ENCODE data around the gene ITGA7. TPM values are rescaled to one million over a fixed set of nuclear protein-coding genes. Genes with fewer than 3 reads are reported as not detected.

Gene ITGA7
- total and polyA plus RNA-seq, 2 of the 8 experiments (the other 6 are each of a cell fraction or from before 2014, with no cell fraction given) = 57.6 to 86.1 TPM

DNA sequence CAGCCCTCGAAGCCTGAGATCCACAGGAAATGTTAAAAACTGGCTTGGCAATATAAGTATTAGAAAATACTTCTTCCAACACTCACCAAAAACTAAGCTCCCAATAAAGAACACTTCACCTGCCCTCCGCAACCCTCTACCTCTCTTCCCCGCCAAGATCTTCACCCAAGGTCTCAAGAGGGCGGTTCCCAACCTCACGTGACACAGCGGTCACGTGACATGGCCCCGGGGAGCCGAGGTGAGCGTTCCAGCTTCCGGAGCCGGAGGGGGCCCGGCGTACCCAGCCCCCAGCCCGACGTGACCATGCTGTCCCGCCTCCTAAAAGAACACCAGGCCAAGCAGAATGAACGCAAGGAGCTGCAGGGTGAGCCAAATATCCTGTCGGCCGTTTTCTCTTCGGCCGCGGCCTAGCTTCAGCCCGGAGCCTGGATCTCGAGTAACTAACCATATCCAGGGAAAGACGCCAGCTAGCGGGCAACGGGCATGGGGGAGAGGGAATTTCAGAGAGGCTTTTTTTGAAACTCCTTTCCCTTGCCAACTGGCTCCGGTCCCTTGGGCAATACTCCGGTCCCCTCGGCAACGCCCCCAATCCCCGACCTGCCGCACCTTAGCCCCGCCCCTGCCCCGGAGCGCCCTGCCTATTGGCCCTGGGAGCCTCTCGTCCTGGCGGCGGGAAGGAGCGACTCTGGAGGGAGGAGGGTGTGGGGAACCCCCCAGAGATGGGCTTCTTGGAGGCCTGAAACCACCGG lies 8.3 kb upstream of the ITGA7 start, which contains the start of gene BLOC1S1:
TSS of gene BLOC1S1 (plus strand) at position 214 of the 749 bp plus-strand sequence. CDS start at position 220, 6 bp downstream.
- peaks cover 10 to 26% (median 19%) of the 10 kb centered on the region in 4 experiments for H3K4me1 ChIP-seq (replicated peaks in 1 of 4; ENCODE audit: control insufficient read depth in 3 of 4, insufficient read depth in 4 of 4, low read length in 3 of 4)
- WGBS, 2 experiments (ENCODE audit: extremely low coverage in 1 of 2, insufficient coverage in 1 of 2, insufficient read length in 1 of 2, insufficient replicate concordance in 2 of 2, low coverage in 1 of 2, low lambda C conversion rate in 2 of 2, missing lambda C conversion rate in 1 of 2) = 3% methylated on average over 42 of the region's 42 CpGs; no CpG with 5 or more reads in 1 of the 2 experiments
- peaks cover 0 to 9% of the 10 kb centered on the region in 2 experiments; a peak in 1 of 4 replicates for H3K79me2 ChIP-seq (ENCODE audit: control insufficient read depth in 1 of 2, insufficient read depth in 2 of 2, low read length in 2 of 2)
- H2BK5ac ChIP-seq (ENCODE audit: low read depth, low read length) = peak within 1 kb of the TSS; percentile 88
- H3K27ac ChIP-seq (ENCODE audit: low read depth, low read length) = peak within 1 kb of the TSS; percentile 63
- H4K91ac ChIP-seq (replicated peaks; ENCODE audit: insufficient read length, low read length) = peak within 1 kb of the TSS; percentile 69
- 0 out of 2 replicates have a peak within 1 kb of the TSS, but pooled peaks have one; percentile 32 for H2BK20ac ChIP-seq (ENCODE audit: low read length)
- no peak for FAIRE-seq
- peak within 1 kb of the TSS; percentile 39 for H3K4ac ChIP-seq (replicated peaks; ENCODE audit: insufficient read length, low read depth, low read length)
- peaks cover 12% of the 10 kb centered on the region for H3K23me2 ChIP-seq (ENCODE audit: low read depth, low read length)
- peak within 1 kb of the TSS; percentile 55 to 76 (median 62) for H3K9ac ChIP-seq (replicated peaks in 1 of 4; ENCODE audit: extremely low read depth in 1 of 4, low read depth in 3 of 4, low read length in 3 of 4)
- H4K5ac ChIP-seq (ENCODE audit: insufficient read length, low read depth, low read length) = peak within 1 kb of the TSS; percentile 83
- peak within 1 kb of the TSS; percentile 83 for H2AFZ ChIP-seq (ENCODE audit: low read length)
- no peaks in the 10 kb centered on the region for H3K9me3 ChIP-seq (ENCODE audit: insufficient read depth in 2 of 2, low read depth in 1 of 2, low read length in 1 of 2)
- H3K56ac ChIP-seq (replicated peaks; ENCODE audit: insufficient read length, low read depth, low read length) = peak within 1 kb of the TSS; percentile 85
- no peak within 1 kb of the TSS for H3K14ac ChIP-seq (ENCODE audit: insufficient read length)
- no peaks in the 10 kb centered on the region; a peak in 2 of 7 replicates for H3K27me3 ChIP-seq (replicated peaks in 1 of 4; ENCODE audit: control insufficient read depth in 3 of 4, extremely low read depth in 1 of 4, insufficient read depth in 3 of 4, low read length in 3 of 4)
- H3K4me2 ChIP-seq (ENCODE audit: insufficient read depth in 1 of 2, low read depth in 2 of 2, low read length in 2 of 2) = peak within 1 kb of the TSS; percentile 87 to 89
- H2AK5ac ChIP-seq (ENCODE audit: low read depth, low read length) = no peak within 1 kb of the TSS
- H4K20me1 ChIP-seq (replicated peaks in 1 of 2; ENCODE audit: control insufficient read depth in 1 of 2, insufficient read depth in 2 of 2, low read length in 2 of 2) = peaks cover 0 to 2% of the 10 kb centered on the region in 2 experiments
- H2BK15ac ChIP-seq (ENCODE audit: low read length) = peak within 1 kb of the TSS; percentile 75; the same call in 1 of the 2 replicates
- POLR2A ChIA-PET (ENCODE audit: partially characterized antibody) = interaction anchor here (0.7 to 8.3 kb wide), 14 partner anchors 8 to 127 kb away, joined by 3 to 103 read pairs (median 4); partner anchors contain the start of genes CD63, ITGA7 and MMP19
- peak within 1 kb of the TSS; percentile 83; the same call in 1 of the 2 replicates for H4K8ac ChIP-seq (ENCODE audit: extremely low read depth, insufficient read depth, low read length)
- no peak within 1 kb of the TSS for H2BK120ac ChIP-seq (replicated peaks; ENCODE audit: low read depth, low read length)
- 0 out of 8 replicates have a peak, but pooled peaks cover 0 to 4% (median 0%) of the 10 kb centered on the region in 4 experiments for H3K36me3 ChIP-seq (ENCODE audit: control insufficient read depth in 2 of 4, insufficient read depth in 4 of 4, low read length in 3 of 4)
- peaks cover 5% of the 10 kb centered on the region for H3K79me1 ChIP-seq (ENCODE audit: low read depth, low read length)
- CTCF ChIA-PET (ENCODE audit: partially characterized antibody) = interaction anchor here (0.5 to 11.1 kb wide), 12 partner anchors 9 to 170 kb away, joined by 3 to 229 read pairs (median 4); partner anchors contain the start of genes CD63 and ITGA7
- no peak within 1 kb of the TSS for H3K23ac ChIP-seq (ENCODE audit: insufficient read length)
- peak within 1 kb of the TSS; percentile 95 for H3K18ac ChIP-seq (ENCODE audit: extremely low read depth, low read length)
- peak within 1 kb of the TSS; percentile 77; the same call in 1 of the 2 replicates for H2BK12ac ChIP-seq (ENCODE audit: low read depth, low read length)
- DNase-seq (ENCODE audit: low read depth in 1 of 2, low spot score in 2 of 2) = peak in 1 of 2 experiments; percentile 98
- H3K4me3 ChIP-seq (ENCODE audit: extremely low read depth in 1 of 4, insufficient read depth in 2 of 4, low read depth in 3 of 4, low read length in 4 of 4) = peak within 1 kb of the TSS; percentile 77 to 95 (median 87)
- TF ChIP-seq CBX8 (IDR thresholded peaks at IDR 0.05; ENCODE audit: borderline replicate concordance, low read depth, low read length) = no peak
- peak; percentile 99 for TF ChIP-seq SIN3A (conservative IDR thresholded peaks at IDR 0.05 in 1 of 2, IDR thresholded peaks at IDR 0.05 in 1 of 2; ENCODE audit: low read depth in 1 of 2, low read length in 2 of 2)
- TF ChIP-seq, protein P1, sequence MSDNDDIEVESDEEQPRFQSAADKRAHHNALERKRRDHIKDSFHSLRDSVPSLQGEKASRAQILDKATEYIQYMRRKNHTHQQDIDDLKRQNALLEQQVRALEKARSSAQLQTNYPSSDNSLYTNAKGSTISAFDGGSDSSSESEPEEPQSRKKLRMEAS (IDR thresholded peaks at IDR 0.05) = peak; percentile 84
- TF ChIP-seq JUN (IDR thresholded peaks at IDR 0.05; ENCODE audit: low read depth, low read length) = no peak
- peak; percentile 89 for TF ChIP-seq ASH2L (IDR thresholded peaks at IDR 0.05; ENCODE audit: low read length)
- peak in 1 of 2 experiments; percentile 97; a peak in 2 of 4 replicates for TF ChIP-seq HDAC2 (IDR thresholded peaks at IDR 0.05; ENCODE audit: borderline replicate concordance in 1 of 2, low read depth in 2 of 2, low read length in 2 of 2)
- TF ChIP-seq NANOG (IDR thresholded peaks at IDR 0.05; ENCODE audit: insufficient read depth, low read depth, low read length, poor library complexity, severe bottlenecking) = peak; percentile 83
- peak; percentile 69; the same call in 1 of the 2 replicates for TF ChIP-seq RBBP5 (IDR thresholded peaks at IDR 0.05; ENCODE audit: borderline replicate concordance, low read depth, low read length)
- TF ChIP-seq KDM5A (IDR thresholded peaks at IDR 0.05; ENCODE audit: low read length) = peak; percentile 95
- peak; percentile 99 for TF ChIP-seq SP4 (IDR thresholded peaks at IDR 0.05; ENCODE audit: low read length)
